HG02840 (cell line): ENCODE measurements around the gene HCRTR1.
A peak's percentile ranks its signal among the peaks of the same experiment; 100 is the strongest.

Experiments
- ATAC-seq: cut with Tn5 transposase; IDR thresholded peaks from one replicate; pipeline ENCODE4 v1.9.1; 2021; ENCODE audit warnings: mild to moderate bottlenecking, moderate library complexity, moderate number of reproducible peaks; ENCODE audit not compliant: unreplicated experiment, low FRiP score

HCRTR1 gene

DNA sequence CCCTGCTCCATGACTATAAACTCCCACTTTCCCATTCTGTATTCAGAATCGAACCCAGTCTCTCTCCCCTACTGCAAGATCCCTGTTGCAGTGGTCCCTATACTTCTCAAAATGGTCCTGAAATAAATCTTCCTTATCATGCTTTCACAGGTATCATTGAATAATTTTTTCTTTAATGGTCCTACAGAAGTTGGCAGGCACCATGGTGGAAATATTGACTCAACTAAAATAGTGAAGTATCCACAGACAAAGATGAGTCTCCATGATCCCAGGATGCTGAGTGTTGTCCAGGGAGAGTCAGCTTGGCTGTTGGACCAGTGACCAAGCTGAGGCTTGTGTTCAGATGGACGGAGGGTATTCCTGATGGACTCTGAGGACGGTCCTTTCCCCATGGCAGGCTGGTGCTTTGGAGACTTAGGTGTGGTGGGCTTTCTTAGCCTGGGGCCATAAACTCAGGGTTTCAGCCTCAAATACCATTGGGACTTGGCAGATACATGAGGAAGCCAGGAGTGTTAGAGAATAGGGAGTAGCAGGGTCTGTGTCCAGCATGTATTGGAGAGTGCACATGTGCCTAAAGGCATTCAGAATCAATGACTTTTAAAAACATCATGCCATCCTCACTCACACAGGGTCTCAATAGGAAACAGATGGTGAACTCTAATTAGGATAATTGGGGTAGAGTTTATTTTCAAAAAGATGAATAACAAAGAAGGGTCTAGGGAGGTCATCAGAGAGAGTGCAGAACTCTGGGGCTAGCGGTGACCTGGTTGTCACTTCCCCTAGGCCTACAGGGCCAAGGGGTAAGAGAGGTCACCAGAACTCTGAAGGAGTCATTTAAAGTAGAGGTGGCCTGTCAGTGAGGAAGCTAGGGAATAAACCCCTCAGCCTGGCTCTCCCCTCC, 21.4 kb upstream of the HCRTR1 start:
- ATAC-seq: no peak

DNA sequence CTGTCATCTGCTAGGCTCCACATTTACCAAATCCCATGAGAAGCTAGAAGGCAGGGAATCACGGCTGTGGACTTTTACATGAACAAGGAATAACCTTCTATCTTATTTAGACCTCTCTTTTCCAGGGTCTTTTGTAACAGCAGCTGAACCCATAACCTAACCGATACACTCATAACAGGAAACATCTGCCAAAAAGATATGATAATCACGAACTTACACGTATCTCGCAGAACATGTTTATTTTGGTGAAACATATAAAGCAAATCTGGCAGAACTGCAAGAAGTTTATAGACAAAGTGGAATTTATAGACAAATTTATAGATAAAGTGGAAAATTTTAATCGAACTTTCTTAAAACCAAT, 20.8 kb upstream of the HCRTR1 start:
- ATAC-seq: no peak

DNA sequence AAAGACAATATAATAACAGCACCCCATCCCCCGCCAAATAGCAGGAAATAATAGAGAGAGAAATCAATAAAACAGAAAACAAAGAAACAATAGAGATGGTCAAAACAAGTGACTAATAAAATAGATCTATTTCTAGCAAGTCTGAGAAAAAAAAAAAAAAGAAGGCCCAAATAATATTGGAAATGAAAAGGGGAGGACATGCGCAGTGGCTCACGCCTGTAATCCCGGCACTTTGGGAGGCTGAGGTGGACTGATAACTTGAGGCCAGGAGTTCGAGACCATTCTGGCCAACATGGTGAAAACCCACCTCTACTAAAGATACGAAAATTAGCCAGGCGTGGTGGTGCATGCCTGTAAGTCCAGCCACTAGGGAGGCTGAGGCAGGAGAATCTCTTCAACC, 18.5 kb upstream of the HCRTR1 start:
- no peak for ATAC-seq

DNA sequence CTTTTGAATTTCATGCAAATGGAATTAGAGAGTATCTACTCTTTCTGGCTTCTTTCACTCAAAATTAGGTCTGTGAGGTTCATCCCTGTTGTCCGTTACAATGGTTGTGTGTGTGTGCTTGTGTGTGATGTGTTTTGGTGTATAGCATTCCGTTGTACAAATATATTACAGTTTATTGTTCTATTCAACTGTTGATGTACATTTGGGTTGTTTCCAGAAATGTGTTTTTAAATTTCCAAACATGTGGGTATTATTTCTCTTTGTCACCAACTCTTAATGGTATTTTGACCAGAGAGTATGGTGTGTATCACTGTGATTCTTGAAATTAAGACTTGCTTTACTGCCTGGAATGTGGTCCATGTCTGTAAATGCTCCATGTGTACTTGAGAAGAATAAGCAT, 16.8 kb upstream of the HCRTR1 start:
- ATAC-seq: no peak

DNA sequence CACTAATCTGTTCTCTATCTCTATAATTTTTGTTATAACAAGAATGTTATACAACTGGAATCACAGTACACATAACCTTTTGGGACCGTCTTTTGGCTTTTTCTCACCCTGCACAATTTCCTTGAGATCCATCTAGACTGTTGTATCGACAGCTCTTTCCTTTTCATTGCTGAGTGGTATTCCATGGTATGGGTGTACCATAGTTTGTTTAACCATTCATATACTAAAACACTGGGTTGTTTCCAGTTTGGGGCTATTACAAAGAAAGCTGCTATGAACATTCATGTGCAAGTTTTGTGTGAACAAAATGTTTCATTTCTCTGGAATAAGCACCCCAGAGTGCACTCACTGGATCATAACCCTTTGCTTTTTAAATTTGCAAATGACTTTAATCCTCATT, 15.4 kb upstream of the HCRTR1 start:
- no peak for ATAC-seq

DNA sequence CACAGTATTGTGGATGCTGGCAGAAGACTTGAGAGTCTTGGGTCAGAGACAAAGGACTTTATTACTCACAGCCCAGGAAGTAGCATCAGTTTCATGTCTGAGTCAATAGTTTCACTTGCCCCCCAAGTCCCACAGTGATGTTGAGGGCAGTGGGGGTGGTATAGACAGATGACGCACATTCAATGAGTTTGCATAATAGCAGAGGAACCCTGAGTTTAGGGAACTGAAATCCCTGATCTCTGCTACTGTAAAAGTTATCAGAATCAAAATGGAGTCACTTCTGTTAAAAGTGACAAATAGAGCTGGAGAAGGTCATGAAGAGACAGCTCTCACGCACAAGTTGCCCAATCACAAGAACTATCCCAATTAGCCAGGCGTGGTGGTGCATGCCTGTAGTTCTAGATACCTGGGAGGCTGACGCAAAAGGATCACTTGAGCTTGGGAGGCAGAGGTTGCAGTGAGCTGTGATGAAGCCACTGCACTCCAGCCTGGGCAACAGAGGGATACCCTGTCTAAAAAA, 11.5 kb upstream of the HCRTR1 start:
- ATAC-seq: peak; percentile 95

DNA sequence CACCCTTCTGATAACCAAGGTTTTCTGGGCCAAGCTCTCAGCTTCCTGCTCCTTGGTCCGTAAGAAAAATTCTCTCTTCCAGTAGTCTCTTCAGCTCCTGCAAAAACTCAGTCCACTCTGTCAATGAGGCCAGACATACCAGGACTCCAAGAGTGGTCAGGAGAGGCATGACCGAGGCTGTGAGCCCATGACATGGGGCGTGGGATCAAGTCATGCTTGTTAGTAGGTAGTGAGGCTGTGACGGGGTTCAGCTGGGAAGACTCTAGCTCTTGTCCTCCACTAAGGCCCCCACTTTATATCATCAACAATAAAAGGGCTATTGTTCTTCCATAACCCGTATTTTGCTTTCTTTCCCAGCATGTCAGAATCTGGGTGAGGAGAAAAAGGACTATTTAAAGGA, 10.1 kb upstream of the HCRTR1 start:
- ATAC-seq: no peak

DNA sequence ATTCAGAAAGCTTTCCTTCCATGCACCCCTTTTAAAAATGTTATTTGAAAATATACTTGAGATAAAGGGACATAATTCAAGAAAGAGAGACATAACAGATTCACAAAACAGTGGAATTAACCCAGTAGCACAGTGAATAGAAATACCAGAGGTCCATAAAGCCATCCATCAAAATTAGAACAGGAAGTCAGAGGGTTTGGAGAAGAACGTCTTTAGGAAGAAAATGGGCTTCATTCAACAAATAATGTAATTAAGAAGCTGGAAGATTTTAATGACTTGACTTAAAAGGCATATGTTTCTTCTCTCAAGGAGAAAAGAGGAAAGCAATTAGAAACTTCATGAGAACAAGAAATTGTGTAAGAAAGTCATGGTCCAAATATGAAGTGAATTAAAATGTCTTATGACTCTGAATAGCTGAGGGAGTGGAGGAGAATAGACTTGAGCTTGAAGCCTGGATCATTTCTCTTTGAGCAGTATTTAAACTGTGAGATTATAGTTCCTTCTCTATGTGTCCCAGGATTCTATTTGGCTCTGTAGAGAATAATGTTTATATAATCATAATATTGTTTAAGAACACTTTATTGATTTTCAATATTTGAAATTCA, 7.9 kb upstream of the HCRTR1 start:
- no peak for ATAC-seq

DNA sequence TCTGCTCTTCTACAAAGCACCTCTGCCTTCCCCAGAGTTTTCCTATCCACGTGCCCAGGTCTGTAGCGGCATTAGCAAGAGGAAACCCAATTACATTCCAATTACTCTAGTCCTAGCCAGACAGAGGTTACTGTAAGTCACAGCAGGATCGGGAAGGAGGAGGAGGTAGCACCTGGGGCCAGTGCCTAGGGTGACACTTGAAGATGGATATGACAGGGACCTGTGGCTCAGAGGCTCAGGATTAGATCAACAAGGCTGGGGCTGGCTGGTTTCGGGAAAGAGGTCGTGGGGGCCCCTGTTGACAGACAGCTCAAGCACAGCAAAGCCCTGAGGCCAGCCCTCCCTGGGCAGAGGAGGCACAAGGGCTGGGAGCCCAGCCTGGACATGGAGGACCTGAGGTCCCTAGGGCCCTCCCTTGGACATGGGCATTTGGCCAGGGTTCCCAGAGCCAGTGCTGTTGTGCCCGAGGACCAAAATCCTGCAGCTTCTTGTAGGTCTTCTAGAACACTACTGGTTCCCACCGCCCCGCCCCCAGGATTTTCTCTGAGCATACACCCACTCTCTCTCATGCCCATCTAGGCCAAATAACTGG, 3.0 kb upstream of the HCRTR1 start:
- no peak for ATAC-seq

DNA sequence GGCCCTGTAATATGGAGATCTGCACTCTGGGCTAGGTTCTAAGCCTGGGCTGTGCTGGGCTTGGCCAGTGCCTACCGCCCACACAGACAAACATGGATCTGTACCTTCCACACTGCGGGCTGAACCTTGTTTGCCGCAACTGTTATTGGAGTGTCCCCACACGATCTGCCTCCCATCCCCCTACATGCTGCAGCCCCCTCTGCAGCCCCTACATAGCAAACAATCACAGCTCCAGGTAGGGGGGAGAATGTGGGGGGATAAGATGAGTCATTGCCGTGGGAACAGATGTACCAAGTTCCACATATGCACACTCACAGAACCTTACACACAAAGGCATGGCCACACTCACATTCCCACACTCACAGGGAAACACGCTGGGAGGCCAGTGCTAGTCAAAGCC, 2.1 kb upstream of the HCRTR1 start:
- ATAC-seq: no peak

DNA sequence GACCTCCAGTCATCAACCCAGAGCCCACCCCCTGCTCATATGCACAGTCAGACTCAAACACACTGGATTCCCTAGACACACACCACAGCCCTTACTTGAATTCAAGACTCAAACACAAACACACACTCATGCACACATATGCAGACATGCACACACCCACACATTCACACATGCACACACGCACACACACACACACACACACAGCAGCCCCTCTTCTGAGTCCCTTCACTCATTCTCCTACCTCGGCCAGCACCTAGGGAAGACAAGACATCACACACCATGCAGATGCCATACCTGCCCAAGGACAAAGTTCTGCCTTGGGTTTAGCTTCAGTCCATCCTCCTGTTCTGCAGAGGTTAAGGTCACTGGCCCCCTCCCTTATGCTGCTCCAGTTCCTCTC, 1.6 kb upstream of the HCRTR1 start:
- no peak for ATAC-seq

DNA sequence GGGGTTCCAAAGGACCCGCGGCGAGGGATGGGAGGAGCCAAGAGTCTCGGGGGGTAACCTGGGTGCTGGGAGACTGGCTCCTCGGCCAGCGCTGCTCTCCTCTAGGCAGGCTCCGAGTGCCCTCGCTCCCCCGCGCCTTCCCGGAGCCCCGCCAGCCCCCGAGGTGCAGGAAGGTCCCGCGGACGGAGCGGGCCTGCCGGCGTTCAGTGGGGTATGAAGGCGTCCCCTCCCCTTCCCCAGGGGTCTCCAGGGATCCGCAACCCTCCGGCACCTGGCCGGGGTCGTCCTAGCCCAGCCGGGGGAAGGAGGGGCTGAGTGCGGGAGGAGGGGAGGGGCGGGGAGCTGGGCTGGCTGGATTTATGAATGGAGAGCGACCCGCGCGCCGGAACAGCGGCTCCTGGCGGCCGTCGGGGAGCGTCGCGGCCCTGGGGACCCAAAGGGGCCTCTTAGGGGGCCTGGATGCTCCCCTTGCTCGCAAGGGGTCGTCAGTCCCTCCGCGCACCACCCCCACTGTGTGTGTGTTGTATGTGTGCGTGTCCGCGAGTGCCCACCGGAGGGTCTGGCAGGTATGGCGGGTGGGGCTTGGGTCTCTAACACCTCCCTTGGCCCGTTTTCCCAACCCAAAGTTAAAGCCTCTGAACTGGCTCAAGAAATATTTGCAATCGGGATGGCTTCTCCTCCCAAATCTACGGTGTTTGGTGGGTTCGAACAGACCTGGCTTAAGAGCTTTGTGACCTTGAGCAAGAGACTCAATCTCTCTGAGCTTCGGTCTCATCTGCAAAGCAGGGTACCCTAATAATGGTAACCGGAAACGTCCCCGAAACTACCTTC, 642 bp downstream of the HCRTR1 start:
- no peak for ATAC-seq

DNA sequence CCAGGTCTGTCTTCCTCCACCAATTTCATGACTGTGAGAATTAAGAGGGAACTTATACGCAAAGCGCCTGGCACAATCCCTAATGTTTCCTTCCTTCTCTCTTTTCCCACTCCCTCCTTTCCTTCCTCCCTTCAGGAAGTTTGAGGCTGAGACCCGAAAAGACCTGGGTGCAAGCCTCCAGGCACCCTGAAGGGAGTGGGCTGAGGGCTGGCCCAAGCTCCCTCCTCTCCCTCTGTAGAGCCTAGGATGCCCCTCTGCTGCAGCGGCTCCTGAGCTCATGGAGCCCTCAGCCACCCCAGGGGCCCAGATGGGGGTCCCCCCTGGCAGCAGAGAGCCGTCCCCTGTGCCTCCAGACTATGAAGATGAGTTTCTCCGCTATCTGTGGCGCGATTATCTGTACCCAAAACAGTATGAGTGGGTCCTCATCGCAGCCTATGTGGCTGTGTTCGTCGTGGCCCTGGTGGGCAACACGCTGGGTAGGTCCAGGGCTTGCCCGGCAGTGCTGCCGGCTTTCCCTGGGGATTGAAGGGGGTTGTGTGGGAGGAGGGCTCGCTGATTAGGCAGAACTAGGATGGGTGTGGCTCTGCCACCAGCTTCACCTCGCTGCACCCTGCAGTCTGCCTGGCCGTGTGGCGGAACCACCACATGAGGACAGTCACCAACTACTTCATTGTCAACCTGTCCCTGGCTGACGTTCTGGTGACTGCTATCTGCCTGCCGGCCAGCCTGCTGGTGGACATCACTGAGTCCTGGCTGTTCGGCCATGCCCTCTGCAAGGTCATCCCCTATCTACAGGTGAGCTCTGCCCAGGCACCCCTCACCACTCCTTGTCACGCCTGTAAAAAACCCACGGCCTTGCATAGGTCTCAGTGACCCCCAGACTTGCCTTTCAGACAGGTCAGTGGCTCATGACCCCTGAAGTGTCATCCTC, 1.7 kb downstream of the HCRTR1 start:
- ATAC-seq: no peak

DNA sequence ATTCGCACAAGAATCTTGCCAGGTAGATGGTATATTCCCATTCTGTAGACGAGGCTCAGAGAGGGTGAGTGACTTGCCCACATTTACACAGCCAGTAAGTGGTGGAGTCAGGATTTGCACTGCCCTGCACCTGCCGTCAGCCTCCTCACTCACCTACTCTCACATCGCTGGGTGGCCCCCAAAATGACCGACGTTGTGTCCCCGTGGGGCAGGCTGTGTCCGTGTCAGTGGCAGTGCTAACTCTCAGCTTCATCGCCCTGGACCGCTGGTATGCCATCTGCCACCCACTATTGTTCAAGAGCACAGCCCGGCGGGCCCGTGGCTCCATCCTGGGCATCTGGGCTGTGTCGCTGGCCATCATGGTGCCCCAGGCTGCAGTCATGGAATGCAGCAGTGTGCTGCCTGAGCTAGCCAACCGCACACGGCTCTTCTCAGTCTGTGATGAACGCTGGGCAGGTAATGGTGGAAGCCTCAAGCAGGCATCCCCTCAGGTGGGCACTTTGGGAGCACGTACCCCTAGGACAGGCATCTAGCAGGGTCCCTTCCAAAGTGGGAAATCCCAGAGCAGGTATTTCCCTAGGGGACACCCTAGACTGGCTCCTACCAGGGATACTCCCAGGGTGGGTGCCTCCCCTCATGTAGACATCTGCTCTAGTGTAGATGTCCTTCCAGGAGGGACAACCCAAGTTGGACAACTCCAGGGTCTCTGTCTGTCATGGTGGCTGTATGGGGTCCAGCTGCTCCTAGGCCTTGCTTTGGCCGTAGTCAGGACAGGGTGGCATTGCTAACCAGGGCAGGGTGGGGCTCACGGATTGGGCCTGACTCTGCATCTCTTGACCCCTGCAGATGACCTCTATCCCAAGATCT, 3.4 kb downstream of the HCRTR1 start:
- no peak for ATAC-seq

DNA sequence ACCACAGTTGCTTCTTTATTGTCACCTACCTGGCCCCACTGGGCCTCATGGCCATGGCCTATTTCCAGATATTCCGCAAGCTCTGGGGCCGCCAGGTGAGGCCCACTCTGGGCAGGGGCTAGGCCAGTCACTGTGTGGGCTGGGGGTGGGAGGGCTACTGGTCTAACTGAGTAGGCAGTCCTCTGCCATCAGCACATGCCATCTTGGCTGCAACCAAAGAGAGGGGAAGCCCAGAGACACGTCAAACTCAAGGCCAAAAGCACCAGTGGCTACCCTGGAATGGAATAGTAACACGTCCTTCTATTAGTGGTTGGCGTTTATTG, 4.0 kb downstream of the HCRTR1 start:
- no peak for ATAC-seq

DNA sequence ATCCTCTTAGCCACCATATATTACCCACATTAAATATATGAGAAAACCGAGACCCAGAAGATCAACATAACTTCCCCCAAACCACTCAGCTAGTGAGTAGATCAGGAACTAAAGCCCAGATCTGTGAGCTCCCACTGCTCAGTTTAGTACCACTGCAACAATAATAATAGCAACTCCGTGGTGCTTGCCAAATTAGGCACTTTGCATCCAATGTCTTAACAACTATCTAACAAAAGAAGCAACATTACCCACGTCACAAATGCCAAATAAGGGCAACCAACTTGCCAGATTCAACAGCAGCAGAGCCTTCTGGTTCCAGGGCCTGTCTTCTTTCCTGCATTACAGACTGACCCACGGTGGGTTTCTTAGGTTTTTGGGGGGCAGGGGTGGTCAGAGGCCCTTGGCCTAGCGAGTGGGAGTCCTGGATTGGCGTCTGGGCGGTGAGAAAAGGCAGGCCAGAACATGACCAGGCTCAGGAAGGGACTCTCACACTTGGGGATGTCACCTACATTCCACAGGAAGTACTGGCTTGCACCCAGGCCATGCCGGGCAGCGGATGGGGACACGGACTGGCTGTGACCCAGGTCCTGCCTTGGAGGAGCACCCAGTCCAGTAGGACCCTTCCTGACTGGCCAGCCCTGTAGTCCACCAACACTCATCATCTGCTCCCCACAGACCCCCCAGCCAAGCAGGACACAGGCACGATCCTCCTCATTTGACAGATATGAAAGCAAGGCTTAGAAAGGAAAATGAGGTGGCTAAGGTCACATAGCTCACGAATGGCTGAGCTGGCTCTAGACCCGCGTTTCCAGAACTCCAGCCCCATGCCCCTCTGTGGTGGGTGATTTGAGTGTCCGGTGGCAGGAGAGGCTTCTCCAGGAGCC, 4.6 kb downstream of the HCRTR1 start:
- no peak for ATAC-seq

DNA sequence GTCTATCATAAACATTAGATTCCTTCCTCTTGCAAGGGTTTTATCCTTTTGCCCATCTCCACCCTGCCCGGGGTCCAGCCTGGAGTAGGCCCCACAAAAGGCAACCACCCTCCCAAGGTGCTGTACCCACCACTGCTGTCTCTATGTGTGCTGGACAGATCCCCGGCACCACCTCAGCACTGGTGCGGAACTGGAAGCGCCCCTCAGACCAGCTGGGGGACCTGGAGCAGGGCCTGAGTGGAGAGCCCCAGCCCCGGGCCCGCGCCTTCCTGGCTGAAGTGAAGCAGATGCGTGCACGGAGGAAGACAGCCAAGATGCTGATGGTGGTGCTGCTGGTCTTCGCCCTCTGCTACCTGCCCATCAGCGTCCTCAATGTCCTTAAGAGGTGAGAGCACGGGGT, 5.9 kb downstream of the HCRTR1 start:
- ATAC-seq: no peak

DNA sequence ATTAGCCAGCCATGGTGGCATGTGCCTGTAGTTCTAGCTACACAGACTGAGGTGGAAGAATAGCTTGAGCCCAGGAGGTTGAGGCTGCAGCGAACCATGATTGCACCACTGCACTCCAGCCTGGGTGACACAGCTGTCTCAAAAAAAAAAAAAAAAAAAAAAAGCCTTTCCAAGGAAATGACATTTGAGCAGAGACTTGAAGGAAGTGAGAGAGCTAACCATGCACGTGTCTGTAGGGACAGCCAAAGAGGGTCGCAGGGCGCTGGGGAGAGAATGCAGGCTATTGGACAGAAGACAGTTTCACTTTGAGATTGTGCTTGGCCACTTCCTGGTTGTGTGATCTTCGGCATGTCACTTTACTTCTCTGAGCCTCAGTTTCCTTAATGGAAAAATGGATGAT, 6.8 kb downstream of the HCRTR1 start:
- ATAC-seq: no peak
